ENCODE data around the gene EPS15.

- no peak for TF ChIP-seq NR2C2 (CRISPR knock-in tag; IDR thresholded peaks at IDR 0.05; ENCODE audit: borderline replicate concordance)
- TF ChIP-seq ATF2 (CRISPR knock-in tag; IDR thresholded peaks at IDR 0.05) = no peak
- TF ChIP-seq CCAR2 (optimal IDR thresholded peaks at IDR 0.05; ENCODE audit: low read depth, low read length) = no peak
- no peak for TF ChIP-seq ZNF24 (IDR thresholded peaks at IDR 0.05)
- TF ChIP-seq FOXM1 (CRISPR knock-in tag; IDR thresholded peaks at IDR 0.05) = no peak
- no peak for TF ChIP-seq ZNF225 (CRISPR knock-in tag; IDR thresholded peaks at IDR 0.05)
- TF ChIP-seq REL (CRISPR knock-in tag; conservative IDR thresholded peaks at IDR 0.05) = no peak
- no peak for TF ChIP-seq SP1 (IDR thresholded peaks at IDR 0.05)
- TF ChIP-seq SP1 (CRISPR knock-in tag; IDR thresholded peaks at IDR 0.05) = no peak
These were observed 34.8 kb upstream of the EPS15 start for GRCh38 chr1:51553911-51554310.
